ENCODE measurements around the gene CCDC107. TPM values are rescaled to one million over a fixed set of nuclear protein-coding genes. Genes with fewer than 3 reads are reported as not detected.

The CCDC107 gene
- total and polyA plus RNA-seq, 9 of the 15 experiments (the other 6 are each of a cell fraction or from before 2014, with no cell fraction given), result 0.35 to 11.3 (median 6.9) TPM; not detected in 1

DNA sequence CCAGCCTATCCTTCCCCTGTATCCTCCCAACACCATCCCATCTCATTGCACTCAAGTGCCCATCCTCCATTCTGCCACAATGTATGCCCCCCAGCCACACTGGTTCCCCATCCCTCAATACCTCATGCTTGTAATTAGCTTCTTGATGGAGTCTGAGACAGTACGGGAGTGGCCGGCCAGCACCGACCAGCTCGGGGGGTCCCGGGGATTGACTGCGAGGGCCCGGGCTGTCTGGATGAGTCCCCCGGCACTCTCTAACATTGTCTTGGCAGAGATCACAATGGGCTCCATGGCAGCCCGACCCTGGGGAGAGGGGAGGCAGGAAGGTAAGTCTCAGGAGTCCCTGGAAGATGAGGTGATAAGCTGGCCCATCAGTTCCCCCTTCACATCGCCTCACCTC, 48.9 kb downstream of the CCDC107 start:
- 96% methylated on average over 9 of the region's 10 CpGs for WGBS (ENCODE audit: insufficient coverage, low coverage, missing lambda C conversion rate)
- H3K79me2 ChIP-seq (ENCODE audit: control insufficient read depth, insufficient read depth, low read length), result no peaks in the 10 kb centered on the region
- peaks cover 92% of the 10 kb centered on the region for H3K36me3 ChIP-seq (ENCODE audit: control insufficient read depth, insufficient read depth, low read length)
- H4K20me1 ChIP-seq (replicated peaks; ENCODE audit: control insufficient read depth, insufficient read depth, low read length), result no peaks in the 10 kb centered on the region
- H3K4me1 ChIP-seq (replicated peaks in 1 of 2; ENCODE audit: control insufficient read depth in 2 of 2, insufficient read depth in 2 of 2, low read length in 2 of 2), result no peaks in the 10 kb centered on the region
- no peaks in the 10 kb centered on the region for H3K9me3 ChIP-seq (replicated peaks; ENCODE audit: control insufficient read depth, insufficient read depth, low read depth, low read length)
- peaks cover 3% of the 10 kb centered on the region for H3K9me1 ChIP-seq (ENCODE audit: control insufficient read depth, insufficient read depth, low read length)
- no peak overlapping the region for H2AFZ ChIP-seq (ENCODE audit: low read depth, low read length)
- DNase-seq (ENCODE audit: extremely low read depth in 1 of 4, low spot score in 3 of 4) (no peak), ATAC-seq (no peak), FAIRE-seq (no peak)
- no peak overlapping the region for H3K4me2 ChIP-seq (ENCODE audit: insufficient read depth, low read length)
- in situ Hi-C loops (cut with MboI) (no loop called here), intact Hi-C loops (cut with micrococcal nuclease) (no loop called here)
- ChIA-PET CTCF (ENCODE audit: low intra/inter-chr PET ratio) (no interaction called here), POLR2A (interaction anchor here (1.3 to 1.8 kb wide), 4 partner anchors 10 to 15 kb away, joined by 3 to 8 read pairs (median 4); no protein-coding TSS in a partner anchor)
- no peaks in the 10 kb centered on the region for H3K27me3 ChIP-seq (ENCODE audit: control insufficient read depth in 2 of 2, insufficient read depth in 2 of 2, low read length in 2 of 2)
- BruUV-seq (replicated peaks), result no TSS peak
- no peak overlapping the region for H3K9ac ChIP-seq (ENCODE audit: insufficient read depth in 1 of 2, low read depth in 2 of 2, low read length in 2 of 2)
- no peak overlapping the region for H3K4me3 ChIP-seq
- no peak overlapping the region for H3K27ac ChIP-seq (ENCODE audit: extremely low read depth, low read depth, low read length)
- TF ChIP-seq CHD2 (IDR thresholded peaks at IDR 0.05; ENCODE audit: low read depth, low read length) (no peak), PCBP2 (IDR thresholded peaks at IDR 0.05; ENCODE audit: low read depth, low read length, poor library complexity, severe bottlenecking) (no peak), CREBBP (IDR thresholded peaks at IDR 0.05; ENCODE audit: low read depth, low read length) (no peak), MAFG (tag; conservative IDR thresholded peaks at IDR 0.05) (no peak)
- TF ChIP-seq, protein P1, sequence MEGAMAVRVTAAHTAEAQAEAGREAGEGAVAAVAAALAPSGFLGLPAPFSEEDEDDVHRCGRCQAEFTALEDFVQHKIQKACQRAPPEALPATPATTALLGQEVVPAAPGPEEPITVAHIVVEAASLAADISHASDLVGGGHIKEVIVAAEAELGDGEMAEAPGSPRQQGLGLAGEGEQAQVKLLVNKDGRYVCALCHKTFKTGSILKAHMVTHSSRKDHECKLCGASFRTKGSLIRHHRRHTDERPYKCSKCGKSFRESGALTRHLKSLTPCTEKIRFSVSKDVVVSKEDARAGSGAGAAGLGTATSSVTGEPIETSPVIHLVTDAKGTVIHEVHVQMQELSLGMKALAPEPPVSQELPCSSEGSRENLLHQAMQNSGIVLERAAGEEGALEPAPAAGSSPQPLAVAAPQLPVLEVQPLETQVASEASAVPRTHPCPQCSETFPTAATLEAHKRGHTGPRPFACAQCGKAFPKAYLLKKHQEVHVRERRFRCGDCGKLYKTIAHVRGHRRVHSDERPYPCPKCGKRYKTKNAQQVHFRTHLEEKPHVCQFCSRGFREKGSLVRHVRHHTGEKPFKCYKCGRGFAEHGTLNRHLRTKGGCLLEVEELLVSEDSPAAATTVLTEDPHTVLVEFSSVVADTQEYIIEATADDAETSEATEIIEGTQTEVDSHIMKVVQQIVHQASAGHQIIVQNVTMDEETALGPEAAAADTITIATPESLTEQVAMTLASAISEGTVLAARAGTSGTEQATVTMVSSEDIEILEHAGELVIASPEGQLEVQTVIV (CRISPR knock-in tag; IDR thresholded peaks at IDR 0.05; ENCODE audit: borderline replicate concordance), result no peak
- TF ChIP-seq, protein P2, sequence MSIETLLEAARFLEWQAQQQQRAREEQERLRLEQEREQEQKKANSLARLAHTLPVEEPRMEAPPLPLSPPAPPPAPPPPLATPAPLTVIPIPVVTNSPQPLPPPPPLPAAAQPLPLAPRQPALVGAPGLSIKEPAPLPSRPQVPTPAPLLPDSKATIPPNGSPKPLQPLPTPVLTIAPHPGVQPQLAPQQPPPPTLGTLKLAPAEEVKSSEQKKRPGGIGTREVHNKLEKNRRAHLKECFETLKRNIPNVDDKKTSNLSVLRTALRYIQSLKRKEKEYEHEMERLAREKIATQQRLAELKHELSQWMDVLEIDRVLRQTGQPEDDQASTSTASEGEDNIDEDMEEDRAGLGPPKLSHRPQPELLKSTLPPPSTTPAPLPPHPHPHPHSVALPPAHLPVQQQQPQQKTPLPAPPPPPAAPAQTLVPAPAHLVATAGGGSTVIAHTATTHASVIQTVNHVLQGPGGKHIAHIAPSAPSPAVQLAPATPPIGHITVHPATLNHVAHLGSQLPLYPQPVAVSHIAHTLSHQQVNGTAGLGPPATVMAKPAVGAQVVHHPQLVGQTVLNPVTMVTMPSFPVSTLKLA (conservative IDR thresholded peaks at IDR 0.05), result no peak
- TF ChIP-seq, protein P3, sequence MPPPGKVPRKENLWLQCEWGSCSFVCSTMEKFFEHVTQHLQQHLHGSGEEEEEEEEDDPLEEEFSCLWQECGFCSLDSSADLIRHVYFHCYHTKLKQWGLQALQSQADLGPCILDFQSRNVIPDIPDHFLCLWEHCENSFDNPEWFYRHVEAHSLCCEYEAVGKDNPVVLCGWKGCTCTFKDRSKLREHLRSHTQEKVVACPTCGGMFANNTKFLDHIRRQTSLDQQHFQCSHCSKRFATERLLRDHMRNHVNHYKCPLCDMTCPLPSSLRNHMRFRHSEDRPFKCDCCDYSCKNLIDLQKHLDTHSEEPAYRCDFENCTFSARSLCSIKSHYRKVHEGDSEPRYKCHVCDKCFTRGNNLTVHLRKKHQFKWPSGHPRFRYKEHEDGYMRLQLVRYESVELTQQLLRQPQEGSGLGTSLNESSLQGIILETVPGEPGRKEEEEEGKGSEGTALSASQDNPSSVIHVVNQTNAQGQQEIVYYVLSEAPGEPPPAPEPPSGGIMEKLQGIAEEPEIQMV (tag; conservative IDR thresholded peaks at IDR 0.05; ENCODE audit: low read depth), result no peak

All from K562 (cell line).